Brain microvascular endothelial cell (primary cell): ENCODE results near the gene ZSWIM1.
A peak's percentile ranks its signal among the peaks of the same experiment; 100 is the strongest.

Experiments used
- DNase-seq: peaks from one replicate; pipeline ENCODE4 v3.0.0-alpha.2; 2020
- H3K27ac ChIP-seq: fragments of 250-450 bp; sonication (Bioruptor Pico); 2 replicates; pipeline ENCODE4 v1.5.1; 2020; ENCODE audit warnings: mild to moderate bottlenecking, moderate library complexity
- H3K27me3 ChIP-seq: fragments of 250-450 bp; sonication (Bioruptor Pico); replicated peaks from 2 replicates; pipeline ENCODE4 v1.5.1; 2020; ENCODE audit warnings: mild to moderate bottlenecking
- H3K36me3 ChIP-seq: fragments of 250-450 bp; sonication (Bioruptor Pico); replicated peaks from 2 replicates; pipeline ENCODE4 v1.5.1; 2020; ENCODE audit warnings: mild to moderate bottlenecking
- H3K4me3 ChIP-seq: 2 replicates; pipeline ENCODE4 v1.5.1; 2011; ENCODE audit warnings: low read depth, mild to moderate bottlenecking, control low read depth, low read length, moderate library complexity
- in situ Hi-C: cut with HindIII; loops from 2 replicates; pipeline ENCODE4 v1.10.0; 2017; ENCODE audit warnings: low sequenced_read_pairs, low pct_ligation_motif_present
- TF ChIP-seq, protein P1 (sequence below): IDR thresholded peaks from 2 replicates; pipeline ENCODE4 v1.5.1; 2011; ENCODE audit warnings: low read depth, mild to moderate bottlenecking, moderate library complexity, low read length, control low read depth, inconsistent platforms; ENCODE audit errors: missing control alignments

The ZSWIM1 gene

DNA sequence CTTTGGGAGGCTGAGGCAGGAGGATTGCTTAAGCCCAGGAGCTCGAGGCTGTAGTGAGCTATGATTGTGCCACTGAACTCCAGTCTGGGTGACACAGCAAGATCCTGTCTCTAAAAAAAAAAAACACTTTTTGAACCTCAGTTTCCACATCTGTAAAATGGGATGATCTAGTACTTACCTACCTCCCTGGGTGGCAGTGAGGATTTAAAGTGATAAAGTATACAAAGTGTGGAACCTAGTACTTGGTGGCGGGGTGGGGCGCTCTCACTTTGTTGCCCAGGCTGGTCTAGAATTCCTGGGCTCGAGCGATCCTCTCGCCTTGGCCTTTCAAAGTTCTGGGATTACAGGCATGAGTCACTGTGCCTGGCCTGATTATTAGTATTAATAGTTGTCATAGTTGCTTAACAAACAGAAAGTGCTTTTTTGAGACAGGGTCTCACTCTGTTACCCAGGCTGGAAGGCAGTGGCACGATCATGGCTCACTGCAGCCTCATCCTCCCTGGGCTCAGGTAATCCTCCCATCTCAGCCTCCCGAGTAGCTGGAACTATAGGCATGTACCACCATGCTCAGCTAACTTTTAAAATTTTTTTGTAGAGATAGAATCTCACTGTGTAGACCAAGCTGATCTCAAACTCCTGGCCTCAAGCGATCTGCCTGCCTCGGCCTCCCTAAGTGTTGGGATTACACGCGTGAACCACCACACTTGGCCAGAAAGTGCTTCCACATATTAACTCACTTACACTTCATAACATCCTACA lies 37.9 kb downstream of the ZSWIM1 start:
- H3K27me3 ChIP-seq, result no peaks in the 10 kb centered on the region
- in situ Hi-C loops, result no loop called here
- H3K27ac ChIP-seq, result peak overlapping the region; percentile 12
- peak; percentile 43 for DNase-seq
- H3K36me3 ChIP-seq, result no peaks in the 10 kb centered on the region
- TF ChIP-seq, protein P1, sequence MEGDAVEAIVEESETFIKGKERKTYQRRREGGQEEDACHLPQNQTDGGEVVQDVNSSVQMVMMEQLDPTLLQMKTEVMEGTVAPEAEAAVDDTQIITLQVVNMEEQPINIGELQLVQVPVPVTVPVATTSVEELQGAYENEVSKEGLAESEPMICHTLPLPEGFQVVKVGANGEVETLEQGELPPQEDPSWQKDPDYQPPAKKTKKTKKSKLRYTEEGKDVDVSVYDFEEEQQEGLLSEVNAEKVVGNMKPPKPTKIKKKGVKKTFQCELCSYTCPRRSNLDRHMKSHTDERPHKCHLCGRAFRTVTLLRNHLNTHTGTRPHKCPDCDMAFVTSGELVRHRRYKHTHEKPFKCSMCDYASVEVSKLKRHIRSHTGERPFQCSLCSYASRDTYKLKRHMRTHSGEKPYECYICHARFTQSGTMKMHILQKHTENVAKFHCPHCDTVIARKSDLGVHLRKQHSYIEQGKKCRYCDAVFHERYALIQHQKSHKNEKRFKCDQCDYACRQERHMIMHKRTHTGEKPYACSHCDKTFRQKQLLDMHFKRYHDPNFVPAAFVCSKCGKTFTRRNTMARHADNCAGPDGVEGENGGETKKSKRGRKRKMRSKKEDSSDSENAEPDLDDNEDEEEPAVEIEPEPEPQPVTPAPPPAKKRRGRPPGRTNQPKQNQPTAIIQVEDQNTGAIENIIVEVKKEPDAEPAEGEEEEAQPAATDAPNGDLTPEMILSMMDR, result no peak
- no peak overlapping the region for H3K4me3 ChIP-seq

DNA sequence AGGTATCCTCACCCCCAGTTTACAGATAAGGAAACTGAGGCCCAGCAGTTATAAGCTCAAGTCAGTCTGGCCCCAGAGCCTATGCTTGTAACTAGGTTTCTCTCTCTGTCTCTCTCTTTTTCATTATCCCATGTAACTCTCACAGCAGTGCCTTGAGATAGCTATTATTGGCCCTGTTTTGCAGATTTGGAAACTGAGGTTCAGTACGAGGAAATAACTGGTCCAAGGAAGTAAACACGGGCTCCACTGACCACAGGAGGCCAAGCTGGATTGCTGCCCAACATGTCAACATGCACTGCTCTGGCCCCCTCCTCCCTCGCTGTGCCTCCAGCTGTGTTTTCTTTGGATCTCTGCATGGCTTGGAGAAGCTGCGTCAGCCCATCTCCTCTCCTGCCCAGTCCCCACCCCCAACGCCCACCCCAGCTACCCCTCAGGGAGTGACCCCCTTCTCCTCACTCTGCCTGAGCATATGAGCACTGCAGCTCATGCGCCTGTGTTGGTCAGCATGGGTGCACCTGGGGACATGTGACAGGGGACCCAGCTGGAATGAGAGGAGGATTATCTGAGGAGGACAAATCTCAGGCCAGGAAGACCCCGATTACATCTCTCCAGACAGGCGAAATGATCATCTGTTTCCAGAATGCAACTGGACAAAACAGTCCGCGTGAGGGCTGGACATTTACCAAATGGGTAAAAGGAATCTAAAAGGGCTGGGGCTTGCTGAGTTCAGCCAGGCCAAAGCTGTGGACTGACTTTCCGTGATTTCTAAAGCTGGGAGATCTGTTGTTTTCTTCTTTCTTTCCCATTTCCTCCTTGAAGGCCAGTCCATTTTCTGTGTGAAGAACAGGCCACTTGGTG lies 38.7 kb downstream of the ZSWIM1 start:
- Histone ChIP-seq H3K4me3 (no peak overlapping the region), H3K27ac (peak overlapping the region; percentile 62), H3K27me3 (no peaks in the 10 kb centered on the region), H3K36me3 (no peaks in the 10 kb centered on the region)
- TF ChIP-seq, protein P1, result no peak
- in situ Hi-C loops, result no loop called here
- DNase-seq, result peak; percentile 87

DNA sequence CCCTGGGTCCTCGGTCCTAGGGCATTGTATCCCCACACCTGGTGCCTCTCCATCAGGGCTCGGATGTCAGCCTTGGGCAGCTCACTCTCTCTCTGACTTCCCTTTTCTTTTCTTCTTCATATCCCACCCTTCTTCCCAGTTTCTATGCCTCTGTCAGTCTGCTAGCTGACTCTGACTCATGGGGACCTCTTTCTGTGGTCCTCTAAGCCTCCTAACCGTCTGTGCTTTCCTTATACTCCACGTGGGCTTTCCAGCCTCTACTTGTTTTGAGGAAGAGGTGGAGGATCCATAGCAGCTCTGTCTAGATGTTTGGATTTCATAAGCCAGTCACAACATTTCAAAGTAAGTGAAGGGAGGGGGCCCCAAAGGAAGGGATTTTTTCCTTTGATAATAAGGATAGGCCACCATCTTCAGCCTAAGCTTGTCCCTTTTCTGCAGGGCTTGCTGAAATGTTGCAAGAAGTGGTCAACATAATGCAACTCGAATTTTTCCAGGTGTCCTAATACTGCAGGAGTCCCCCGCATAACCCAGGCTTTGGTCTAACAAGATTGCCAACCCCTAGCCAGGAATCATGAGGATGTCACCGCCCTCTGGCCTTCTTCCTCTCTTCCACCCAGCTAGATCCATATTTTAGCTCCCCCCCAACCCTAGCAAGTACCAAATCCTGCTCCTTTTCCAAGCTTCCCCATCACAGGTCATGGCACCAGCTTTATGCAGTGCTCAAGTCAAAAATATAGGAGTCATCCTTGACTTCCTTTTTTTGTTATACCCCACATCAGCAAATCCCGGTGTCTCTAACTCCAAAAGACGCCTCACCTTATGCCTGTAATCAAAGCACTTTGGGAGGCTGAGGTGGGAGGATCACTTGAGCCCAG lies 39.7 kb downstream of the ZSWIM1 start:
- DNase-seq, result no peak
- Histone ChIP-seq H3K27me3 (no peaks in the 10 kb centered on the region), H3K36me3 (no peaks in the 10 kb centered on the region), H3K27ac (peak overlapping the region; percentile 62), H3K4me3 (no peak overlapping the region)
- in situ Hi-C loops, result no loop called here
- TF ChIP-seq, protein P1, result no peak

DNA sequence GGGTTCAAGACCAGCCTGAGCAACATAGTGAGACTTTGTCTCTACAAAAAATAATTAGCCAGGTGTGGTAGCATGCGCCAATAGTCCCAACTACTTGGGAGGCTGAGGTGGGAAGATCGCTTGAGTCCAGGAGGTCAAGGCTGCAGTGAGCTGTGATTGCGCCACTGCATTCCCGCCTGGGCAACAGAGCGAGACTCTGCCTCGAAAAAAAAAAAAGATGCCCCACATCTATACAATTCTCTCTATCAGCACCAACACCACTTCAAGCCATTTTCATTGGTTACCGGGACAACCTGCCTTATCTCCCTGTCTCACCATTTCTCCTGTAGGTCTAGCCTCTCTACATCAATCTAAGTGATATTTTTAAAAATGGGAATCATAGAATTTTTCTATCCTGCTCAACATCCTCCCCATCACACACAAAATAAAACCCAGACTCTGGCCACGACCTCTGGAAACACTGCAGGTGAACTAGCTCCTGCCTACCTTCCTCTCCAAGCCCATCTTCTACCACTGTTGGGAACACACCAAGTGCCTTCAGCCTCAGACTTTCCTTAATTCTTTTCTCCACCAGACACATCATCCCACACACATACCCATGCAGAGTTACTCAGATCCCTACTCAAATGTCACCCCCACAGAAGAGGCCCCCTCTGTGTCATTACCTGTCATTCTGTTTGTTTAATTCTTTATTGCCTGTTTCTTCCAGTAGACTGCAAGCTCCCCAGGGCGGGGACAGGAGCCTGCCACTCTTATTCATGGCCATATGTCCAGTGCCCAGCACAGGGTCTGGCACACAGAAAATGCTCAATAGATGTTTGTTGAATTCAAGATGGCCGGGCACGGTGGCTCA lies 40.5 kb downstream of the ZSWIM1 start:
- TF ChIP-seq, protein P1, result no peak
- H3K27ac ChIP-seq, result no peak overlapping the region
- no peak overlapping the region for H3K4me3 ChIP-seq
- in situ Hi-C loops, result no loop called here
- DNase-seq, result no peak
- no peaks in the 10 kb centered on the region for H3K27me3 ChIP-seq
- H3K36me3 ChIP-seq, result no peaks in the 10 kb centered on the region
